ENCODE data around the gene TTC32. TPM values are rescaled to one million over a fixed set of nuclear protein-coding genes. Genes with fewer than 3 reads are reported as not detected.
"Not testable (repeated sequence)": the region's sequence is repeated elsewhere in the genome, so short reads cannot be mapped to it uniquely, and the experiment has no call there.

Gene TTC32
- total RNA-seq, 1 donor from 2014 or later = 20.3 TPM

DNA sequence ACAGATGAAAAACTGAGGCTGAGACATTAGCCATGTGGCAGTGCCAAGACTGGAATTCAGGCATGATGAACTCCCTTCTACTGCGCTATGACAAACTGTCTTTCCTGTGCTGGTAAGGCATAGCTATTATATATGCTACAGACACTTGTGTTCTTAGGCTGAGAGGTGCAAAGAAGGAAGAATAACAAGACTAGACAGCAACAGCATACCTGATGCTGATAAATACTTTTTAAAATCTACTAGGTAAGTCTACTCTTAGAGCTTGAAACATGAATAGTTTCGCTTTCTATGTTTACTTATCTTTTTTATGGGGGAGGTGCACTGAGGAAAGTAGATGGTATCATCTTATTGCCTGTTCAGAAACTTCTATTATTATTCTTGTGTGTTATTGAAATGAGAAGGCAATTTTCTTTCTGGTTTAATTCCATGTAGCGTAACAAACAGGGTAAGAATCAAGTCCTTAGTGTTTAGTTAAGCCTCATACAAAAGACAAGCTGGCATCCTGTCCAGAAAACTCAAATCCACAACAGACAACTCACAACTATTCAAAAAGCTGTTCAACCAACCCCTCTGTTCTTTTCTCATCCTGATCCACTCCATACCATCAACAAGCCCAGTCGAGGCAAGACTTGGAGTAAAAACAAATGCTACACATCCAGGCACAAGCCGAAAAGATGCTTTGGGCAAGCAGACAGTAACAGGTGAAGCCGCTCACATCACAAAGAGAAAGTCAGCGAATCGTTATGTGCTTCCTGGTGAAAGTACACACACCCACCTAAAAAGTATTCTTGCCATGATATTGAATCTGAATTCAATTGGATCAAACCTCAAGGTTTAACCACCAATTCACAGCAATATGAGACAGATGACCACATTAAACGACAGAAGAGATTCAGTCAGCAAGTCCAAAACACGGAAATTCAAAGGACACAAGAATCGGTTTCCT lies 1.5 kb downstream of the TTC32 start:
- intact Hi-C loops (cut with micrococcal nuclease) = loop anchor here (1.0 to 10.0 kb wide), 4 partner anchors 8 to 925 kb away; partner anchors contain the start of genes HS1BP3 and LDAH

GRCh38 chr2:19898592-19899329 lies 3.0 kb downstream of the TTC32 start:
- intact Hi-C loops (cut with micrococcal nuclease) = no loop called here

GRCh38 chr2:19897623-19898245 lies 4.0 kb downstream of the TTC32 start:
- intact Hi-C loops (cut with micrococcal nuclease) = no loop called here

DNA sequence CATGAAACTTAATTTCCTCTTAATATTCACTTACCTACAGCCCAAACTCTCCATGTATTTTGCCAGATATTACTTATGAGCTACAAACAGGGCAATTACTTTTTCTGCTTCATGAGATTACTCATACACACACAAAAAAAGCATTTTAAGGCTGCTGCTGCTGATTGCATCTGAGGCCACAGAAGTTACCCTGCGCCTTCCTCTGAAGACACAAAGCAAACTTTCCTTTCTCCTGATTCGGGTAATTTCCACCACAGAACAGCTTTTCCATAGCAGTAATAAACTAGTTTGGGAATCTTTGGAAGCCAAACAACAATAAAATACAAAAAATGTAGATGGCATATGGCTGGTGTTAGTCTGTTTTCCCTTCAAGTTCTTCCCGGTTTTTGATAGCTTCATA lies 6.2 kb downstream of the TTC32 start:
- intact Hi-C loops (cut with micrococcal nuclease) = no loop called here

DNA sequence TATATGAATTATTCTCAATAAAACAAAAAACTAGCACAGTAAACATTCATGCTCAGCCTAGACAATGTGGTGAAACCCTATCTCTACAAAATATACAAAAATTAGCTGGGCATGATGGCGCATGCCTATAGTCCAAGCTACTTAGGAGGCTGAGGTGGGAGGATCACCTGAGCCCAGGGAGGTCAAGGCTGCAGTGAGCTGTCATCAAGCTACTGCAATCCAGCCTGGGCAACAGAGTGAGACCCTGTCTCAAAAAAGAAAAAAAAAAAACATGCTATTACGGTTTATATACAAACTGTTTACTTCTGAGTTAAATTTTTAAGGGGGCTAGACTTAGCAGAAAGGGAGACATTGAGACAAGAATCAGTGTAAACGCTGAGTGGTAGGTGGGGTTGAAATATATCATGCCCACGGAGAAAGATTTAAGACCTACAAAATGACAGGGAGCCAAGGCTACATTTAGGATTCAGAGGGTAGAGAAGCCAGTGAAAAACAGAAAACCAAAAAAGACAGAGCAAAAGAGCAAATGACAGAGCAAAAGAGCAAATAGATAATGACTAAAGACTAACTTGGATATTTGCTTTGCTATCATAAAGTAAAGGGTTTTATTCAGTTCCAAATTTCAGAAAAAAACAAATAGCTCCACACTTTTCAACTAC lies 7.5 kb downstream of the TTC32 start:
- intact Hi-C loops (cut with micrococcal nuclease) = no loop called here

DNA sequence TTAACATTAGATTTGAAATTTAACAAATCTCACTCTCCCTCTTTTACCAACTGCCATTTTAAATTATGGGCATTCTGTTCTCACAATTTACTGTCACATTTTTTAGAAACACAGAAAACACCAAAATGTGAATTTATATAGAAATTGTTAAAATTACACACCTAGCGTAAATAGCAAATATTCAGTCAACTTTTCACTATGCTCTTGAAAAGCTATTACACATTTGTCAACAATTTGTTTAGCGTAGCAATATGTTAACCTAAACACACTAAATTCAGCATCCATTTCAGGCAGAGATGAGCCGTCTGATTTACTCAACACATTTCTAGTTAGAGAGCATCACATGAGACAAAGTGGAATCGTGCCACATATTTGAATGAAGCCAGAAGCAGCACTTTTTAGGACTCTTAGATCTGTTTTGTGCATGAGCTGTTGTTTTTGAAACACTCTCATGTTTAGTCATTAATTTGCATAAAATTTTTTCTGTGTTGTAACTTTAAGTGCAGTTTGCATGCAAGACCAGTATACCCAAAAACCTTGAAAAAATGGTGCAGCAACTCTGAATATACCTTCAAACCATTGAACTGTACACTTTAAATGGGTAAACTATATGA lies 8.2 kb downstream of the TTC32 start:
- intact Hi-C loops (cut with micrococcal nuclease) = no loop called here

DNA sequence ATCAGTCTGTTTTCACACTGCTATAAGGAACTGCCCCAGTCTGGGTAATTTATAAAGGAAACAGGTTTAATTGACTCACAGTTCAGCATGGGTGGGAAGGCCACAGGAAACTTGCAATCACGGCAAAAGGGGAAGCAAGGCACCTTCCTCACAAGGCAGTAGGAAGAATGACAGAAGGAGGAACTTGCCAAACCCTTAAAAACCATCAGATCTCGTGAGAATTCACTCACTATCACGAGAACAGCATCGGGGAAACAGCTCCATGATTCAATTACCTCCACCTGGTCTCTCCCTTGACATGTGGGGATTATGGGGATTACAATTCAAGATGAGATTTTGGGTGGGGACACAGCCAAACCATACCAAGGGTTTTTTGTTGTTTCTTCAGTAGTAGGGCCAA lies 9.8 kb downstream of the TTC32 start:
- intact Hi-C loops (cut with micrococcal nuclease) = loop anchor here (1.0 kb wide), 1 partner anchor 8 kb away; no protein-coding TSS in a partner anchor

DNA sequence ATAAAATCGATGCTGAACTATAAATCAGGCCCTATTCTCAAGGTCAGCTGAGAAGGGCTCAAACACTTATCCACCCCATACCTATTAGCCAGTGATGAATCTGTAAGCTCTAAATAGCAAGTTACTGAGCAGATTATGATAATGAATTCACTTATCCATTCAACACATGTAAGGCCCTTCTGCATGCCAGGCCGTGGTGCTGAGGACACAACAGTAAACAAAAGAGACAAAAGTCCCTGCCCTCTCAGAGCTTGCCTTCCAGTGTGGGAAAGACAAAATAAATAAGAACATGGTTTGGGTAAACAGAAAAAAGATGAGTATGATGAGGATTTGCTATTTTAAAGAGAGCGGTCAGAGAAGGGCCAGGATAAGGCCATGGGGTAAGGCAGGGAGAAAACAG lies 11.7 kb downstream of the TTC32 start:
- intact Hi-C loops (cut with micrococcal nuclease) = no loop called here

- intact Hi-C loops (cut with micrococcal nuclease) = no loop called here
Observed at GRCh38 chr2:19888831-19889230, 13.0 kb downstream of the TTC32 start.

GRCh38 chr2:19887510-19887909 lies 14.3 kb downstream of the TTC32 start:
- intact Hi-C loops (cut with micrococcal nuclease) = no loop called here

DNA sequence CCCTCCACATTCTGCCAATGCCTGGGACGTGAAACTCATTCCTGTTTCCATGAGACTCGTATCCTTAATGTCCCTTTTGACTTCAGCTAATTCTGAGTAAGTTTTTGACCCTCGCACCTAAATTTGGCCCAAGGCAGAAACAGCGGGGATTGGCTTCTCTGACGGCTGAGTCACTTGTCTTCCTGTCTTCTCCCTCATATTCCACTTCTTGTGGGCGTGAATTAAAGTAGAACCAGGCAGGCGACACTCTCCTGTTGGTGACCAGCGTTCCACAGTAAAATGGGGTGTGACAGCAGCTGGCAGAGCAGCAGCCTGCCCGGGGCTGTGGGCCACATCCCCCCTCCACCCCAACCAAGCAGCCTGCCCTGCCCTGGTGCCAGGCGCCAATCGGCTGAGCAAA lies 15.5 kb downstream of the TTC32 start:
- intact Hi-C loops (cut with micrococcal nuclease) = no loop called here

DNA sequence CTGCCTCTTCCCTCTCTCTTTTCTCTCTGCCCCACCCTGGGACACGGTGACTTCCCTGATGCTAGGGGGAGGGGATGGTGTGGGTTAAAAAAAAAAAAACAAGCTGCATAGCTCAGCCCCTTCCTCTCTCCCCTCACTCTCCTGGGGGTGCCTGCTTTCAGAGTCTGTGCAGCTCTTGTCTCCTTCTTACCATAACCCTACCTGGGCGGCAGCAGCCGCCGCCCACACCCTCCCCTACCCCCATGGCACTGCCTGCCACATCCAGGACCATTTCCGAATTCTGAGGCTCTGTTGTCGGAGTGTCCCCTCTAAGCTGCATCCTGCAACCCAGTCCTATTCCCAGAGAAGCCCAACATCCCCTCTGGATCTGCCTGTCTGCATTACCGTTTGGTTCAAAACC lies 16.0 kb downstream of the TTC32 start:
- intact Hi-C loops (cut with micrococcal nuclease) = no loop called here

- intact Hi-C loops (cut with micrococcal nuclease) = no loop called here
Observed at GRCh38 chr2:19883971-19884720, 17.6 kb downstream of the TTC32 start.

DNA sequence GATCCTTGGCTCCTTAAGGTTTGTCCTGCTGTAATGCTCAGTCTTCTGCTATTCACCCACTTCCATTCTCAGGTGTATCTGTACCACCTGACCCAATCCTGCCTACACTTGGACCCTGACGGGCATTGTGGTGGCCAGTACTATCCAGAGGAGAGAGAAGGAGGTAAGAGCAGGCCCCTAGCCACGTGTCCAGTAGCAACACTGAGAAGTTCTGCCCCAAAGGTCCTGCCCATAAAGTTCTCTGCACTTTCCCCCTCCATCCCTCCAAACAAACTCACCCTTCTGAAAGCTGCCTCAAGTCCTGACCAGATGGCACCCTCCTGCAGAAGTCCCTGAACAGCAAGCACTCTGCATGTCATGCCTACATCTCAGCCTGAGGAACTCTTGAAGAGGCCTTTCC lies 18.3 kb downstream of the TTC32 start:
- intact Hi-C loops (cut with micrococcal nuclease) = no loop called here

- intact Hi-C loops (cut with micrococcal nuclease) = no loop called here
Observed at GRCh38 chr2:19882286-19882685, 19.5 kb downstream of the TTC32 start.

DNA sequence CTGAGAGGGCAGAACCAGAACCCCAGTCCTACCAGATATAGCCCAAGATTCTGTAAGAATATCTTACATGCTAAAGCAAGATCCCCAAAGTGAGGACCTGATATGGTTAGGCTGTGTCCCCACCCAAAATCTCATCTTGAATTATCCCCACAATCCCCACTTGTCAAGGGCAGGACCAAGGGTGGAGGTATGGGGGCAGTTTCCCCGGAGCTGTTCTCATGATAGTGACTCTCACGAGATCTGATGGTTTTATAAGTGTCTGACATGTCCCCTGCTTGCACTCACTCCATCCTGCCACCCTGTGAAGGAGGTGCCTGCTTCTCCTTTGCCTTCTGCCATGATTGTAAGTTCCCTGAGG lies 19.9 kb downstream of the TTC32 start:
- intact Hi-C loops (cut with micrococcal nuclease) = no loop called here

GRCh38 chr2:19881221-19881907 lies 20.4 kb downstream of the TTC32 start:
- intact Hi-C loops (cut with micrococcal nuclease) = no loop called here

DNA sequence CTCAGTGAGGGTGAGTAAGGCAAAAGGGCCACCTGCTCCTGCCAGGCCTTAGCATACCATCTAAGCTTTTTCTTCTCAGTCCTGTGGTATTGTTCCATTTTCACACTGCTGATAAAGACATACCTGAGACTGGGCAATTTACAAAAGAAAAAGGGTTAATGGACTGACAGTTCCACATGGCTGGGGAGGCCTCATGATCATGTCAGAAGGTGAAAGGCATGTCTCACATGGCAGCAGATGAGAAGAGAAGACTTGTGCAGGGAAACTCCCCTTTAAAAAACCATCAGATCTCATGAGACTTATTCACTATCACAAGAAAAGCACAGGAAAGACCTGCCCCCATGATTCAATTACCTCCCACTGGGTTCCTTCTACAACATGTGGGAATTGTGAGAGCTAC lies 21.6 kb downstream of the TTC32 start:
- intact Hi-C loops (cut with micrococcal nuclease) = not testable (repeated sequence)

- intact Hi-C loops (cut with micrococcal nuclease) = no loop called here
Observed at GRCh38 chr2:19879120-19879519, 22.7 kb downstream of the TTC32 start.
